WTC11 (cell line): ENCODE measurements around the gene CNKSR3. TPM values are rescaled to one million over a fixed set of nuclear protein-coding genes. Genes with fewer than 3 reads are reported as not detected.

ENCODE experiments used
- ATAC-seq: fragments of 200-7000 bp; cut with Tn5 transposase; 2 replicates; pipeline ENCODE4 v1.10.0; 2021; ENCODE audit warnings: mild to moderate bottlenecking, moderate library complexity
- CTCF ChIA-PET: fragments of 300-600 bp; sonication (Branson Sonifier 250); formaldehyde crosslinking; loops from one replicate; lab custom pipeline; 2021; ENCODE audit warnings: antibody characterized with exemption; lab: Charles Lee
- POLR2A ChIA-PET: fragments of 350-600 bp; sonication (Branson Sonifier 250); formaldehyde crosslinking; loops from one replicate; lab custom pipeline; 2021; ENCODE audit warnings: antibody characterized with exemption; lab: Charles Lee
- DNase-seq: peaks from one replicate; pipeline ENCODE4 v3.0.0; 2021; ENCODE audit warnings: low spot score
- H3K27ac Mint-ChIP-seq: 2 replicates; pipeline ENCODE4 v1.8.0; 2021; ENCODE audit warnings: mixed read lengths
- H3K27me3 Mint-ChIP-seq: 2 replicates; pipeline ENCODE4 v1.8.0; 2021; ENCODE audit warnings: low read depth, mild to moderate bottlenecking, moderate library complexity, mixed read lengths
- H3K36me3 Mint-ChIP-seq: 2 replicates; pipeline ENCODE4 v1.8.0; 2021; ENCODE audit warnings: mixed read lengths
- H3K4me1 Mint-ChIP-seq: 2 replicates; pipeline ENCODE4 v1.8.0; 2022; ENCODE audit warnings: mixed read lengths
- H3K4me3 Mint-ChIP-seq: 2 replicates; pipeline ENCODE4 v1.8.0; 2021; ENCODE audit warnings: mild to moderate bottlenecking, moderate library complexity, mixed read lengths
- H3K9me3 Mint-ChIP-seq: 2 replicates; pipeline ENCODE4 v1.8.0; 2021; ENCODE audit warnings: mixed read lengths
- CBFB ChIP-seq: sonication (generic); formaldehyde crosslinking; IDR thresholded peaks from 2 replicates; pipeline ENCODE4 v1.8.1; 2022; ENCODE audit warnings: mild to moderate bottlenecking, low read depth, missing genetic modification reagents
- GABPB1 ChIP-seq: sonication (generic); formaldehyde crosslinking; IDR thresholded peaks from 2 replicates; pipeline ENCODE4 v1.8.1; 2023; ENCODE audit warnings: mild to moderate bottlenecking, missing genetic modification reagents
- NR3C1 ChIP-seq: sonication (generic); formaldehyde crosslinking; conservative IDR thresholded peaks from 2 replicates; pipeline ENCODE4 v1.8.1; 2023; ENCODE audit warnings: low read depth, mild to moderate bottlenecking, missing genetic modification reagents
- ZNF671 ChIP-seq: fragments of 250-450 bp; sonication (Bioruptor Pico); IDR thresholded peaks from 2 replicates; pipeline ENCODE4 v1.8.0; 2021; ENCODE audit warnings: mild to moderate bottlenecking
- total RNA-seq: library from RNA; stranded (reverse); gene quantifications from 3 replicates; pipeline ENCODE4 v1.2.3, GENCODE V29; 2021
- TF ChIP-seq, protein P1 (sequence below): sonication (generic); formaldehyde crosslinking; IDR thresholded peaks from 2 replicates; pipeline ENCODE4 v1.8.1; 2023; ENCODE audit warnings: mild to moderate bottlenecking, missing genetic modification reagents, borderline replicate concordance
- TF ChIP-seq, protein P2 (sequence below): sonication (generic); formaldehyde crosslinking; IDR thresholded peaks from 2 replicates; pipeline ENCODE4 v1.8.0; 2022; ENCODE audit warnings: missing genetic modification reagents
- TF ChIP-seq, protein P3 (sequence below): sonication (generic); formaldehyde crosslinking; conservative IDR thresholded peaks from 2 replicates; pipeline ENCODE4 v1.8.1; 2023; ENCODE audit warnings: mild to moderate bottlenecking, low read depth, missing genetic modification reagents, moderate library complexity
- TF ChIP-seq, protein P4 (sequence below): sonication (generic); formaldehyde crosslinking; IDR thresholded peaks from 2 replicates; pipeline ENCODE4 v1.8.1; 2022; ENCODE audit warnings: missing genetic modification reagents, borderline replicate concordance
- TF ChIP-seq, protein P5 (sequence below): sonication (generic); formaldehyde crosslinking; IDR thresholded peaks from 2 replicates; pipeline ENCODE4 v1.8.1; 2023; ENCODE audit warnings: mild to moderate bottlenecking, missing genetic modification reagents

The CNKSR3 gene
- total RNA-seq, 1 experiment from 2014 or later, result 5.7 TPM

DNA sequence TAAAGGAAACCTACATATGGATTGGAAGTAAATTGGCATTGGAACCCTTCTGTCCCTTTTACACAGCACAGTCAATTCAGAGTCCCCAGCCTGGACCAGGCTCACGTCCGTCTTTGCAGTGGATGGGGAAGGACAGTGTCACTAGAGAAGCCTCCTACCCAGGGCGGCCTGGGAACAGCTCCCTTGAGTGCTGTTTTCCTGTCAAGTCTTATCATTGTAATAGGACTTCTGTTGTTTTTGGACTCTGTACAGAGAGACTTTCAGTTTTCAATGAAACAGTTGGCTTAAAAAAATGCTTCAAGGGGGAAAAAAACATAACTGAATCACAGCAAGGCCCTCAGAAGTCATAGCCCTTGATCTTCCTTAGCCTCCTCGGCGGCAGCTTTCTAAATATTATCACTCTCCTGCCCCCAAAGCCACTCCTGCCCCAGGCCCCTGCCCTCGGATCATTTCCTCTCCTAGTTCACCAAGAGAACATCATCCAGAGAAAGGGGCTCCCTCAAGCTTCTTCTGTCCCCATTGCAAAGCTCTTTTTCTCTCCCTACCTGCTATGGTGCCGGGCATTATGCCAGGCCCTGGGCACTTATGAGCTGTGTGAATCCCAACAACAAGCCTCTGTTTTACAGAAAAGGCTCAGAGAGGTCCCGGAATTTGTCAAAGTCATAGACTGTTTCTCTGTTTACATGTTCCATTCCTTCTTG lies 37.8 kb upstream of the CNKSR3 start (continued):
- TF ChIP-seq, protein P1, sequence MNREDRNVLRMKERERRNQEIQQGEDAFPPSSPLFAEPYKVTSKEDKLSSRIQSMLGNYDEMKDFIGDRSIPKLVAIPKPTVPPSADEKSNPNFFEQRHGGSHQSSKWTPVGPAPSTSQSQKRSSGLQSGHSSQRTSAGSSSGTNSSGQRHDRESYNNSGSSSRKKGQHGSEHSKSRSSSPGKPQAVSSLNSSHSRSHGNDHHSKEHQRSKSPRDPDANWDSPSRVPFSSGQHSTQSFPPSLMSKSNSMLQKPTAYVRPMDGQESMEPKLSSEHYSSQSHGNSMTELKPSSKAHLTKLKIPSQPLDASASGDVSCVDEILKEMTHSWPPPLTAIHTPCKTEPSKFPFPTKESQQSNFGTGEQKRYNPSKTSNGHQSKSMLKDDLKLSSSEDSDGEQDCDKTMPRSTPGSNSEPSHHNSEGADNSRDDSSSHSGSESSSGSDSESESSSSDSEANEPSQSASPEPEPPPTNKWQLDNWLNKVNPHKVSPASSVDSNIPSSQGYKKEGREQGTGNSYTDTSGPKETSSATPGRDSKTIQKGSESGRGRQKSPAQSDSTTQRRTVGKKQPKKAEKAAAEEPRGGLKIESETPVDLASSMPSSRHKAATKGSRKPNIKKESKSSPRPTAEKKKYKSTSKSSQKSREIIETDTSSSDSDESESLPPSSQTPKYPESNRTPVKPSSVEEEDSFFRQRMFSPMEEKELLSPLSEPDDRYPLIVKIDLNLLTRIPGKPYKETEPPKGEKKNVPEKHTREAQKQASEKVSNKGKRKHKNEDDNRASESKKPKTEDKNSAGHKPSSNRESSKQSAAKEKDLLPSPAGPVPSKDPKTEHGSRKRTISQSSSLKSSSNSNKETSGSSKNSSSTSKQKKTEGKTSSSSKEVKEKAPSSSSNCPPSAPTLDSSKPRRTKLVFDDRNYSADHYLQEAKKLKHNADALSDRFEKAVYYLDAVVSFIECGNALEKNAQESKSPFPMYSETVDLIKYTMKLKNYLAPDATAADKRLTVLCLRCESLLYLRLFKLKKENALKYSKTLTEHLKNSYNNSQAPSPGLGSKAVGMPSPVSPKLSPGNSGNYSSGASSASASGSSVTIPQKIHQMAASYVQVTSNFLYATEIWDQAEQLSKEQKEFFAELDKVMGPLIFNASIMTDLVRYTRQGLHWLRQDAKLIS, result no peak
- TF ChIP-seq CBFB (CRISPR knock-in tag), result no peak
- TF ChIP-seq ZNF671 (CRISPR knock-in tag), result no peak
- TF ChIP-seq GABPB1 (CRISPR knock-in tag), result no peak
- TF ChIP-seq, all 79 proteins: peak for 0

DNA sequence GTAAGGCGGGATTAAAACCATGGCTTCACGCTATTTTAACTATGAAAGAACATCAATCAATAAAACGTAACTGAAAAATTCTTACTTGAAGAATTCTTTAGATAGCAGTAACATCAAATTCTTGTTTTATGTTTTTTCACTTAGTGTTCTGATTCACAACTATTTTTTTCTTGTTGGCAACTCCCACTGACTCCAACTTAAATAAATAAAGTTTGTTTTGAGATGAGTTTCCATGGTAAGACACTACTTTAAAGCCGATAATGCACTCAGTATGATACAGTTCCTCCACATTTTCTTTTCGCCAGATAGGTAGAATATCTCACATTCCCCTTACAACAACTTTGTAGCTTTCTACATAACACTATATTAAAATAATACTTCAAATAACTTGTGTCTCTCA lies 33.1 kb upstream of the CNKSR3 start:
- ChIA-PET POLR2A (no interaction called here), CTCF (interaction anchor here (1.3 to 1.5 kb wide), 2 partner anchors 31 to 43 kb away, joined by 4 to 17 read pairs; no protein-coding TSS in a partner anchor)
- TF ChIP-seq, protein P2, sequence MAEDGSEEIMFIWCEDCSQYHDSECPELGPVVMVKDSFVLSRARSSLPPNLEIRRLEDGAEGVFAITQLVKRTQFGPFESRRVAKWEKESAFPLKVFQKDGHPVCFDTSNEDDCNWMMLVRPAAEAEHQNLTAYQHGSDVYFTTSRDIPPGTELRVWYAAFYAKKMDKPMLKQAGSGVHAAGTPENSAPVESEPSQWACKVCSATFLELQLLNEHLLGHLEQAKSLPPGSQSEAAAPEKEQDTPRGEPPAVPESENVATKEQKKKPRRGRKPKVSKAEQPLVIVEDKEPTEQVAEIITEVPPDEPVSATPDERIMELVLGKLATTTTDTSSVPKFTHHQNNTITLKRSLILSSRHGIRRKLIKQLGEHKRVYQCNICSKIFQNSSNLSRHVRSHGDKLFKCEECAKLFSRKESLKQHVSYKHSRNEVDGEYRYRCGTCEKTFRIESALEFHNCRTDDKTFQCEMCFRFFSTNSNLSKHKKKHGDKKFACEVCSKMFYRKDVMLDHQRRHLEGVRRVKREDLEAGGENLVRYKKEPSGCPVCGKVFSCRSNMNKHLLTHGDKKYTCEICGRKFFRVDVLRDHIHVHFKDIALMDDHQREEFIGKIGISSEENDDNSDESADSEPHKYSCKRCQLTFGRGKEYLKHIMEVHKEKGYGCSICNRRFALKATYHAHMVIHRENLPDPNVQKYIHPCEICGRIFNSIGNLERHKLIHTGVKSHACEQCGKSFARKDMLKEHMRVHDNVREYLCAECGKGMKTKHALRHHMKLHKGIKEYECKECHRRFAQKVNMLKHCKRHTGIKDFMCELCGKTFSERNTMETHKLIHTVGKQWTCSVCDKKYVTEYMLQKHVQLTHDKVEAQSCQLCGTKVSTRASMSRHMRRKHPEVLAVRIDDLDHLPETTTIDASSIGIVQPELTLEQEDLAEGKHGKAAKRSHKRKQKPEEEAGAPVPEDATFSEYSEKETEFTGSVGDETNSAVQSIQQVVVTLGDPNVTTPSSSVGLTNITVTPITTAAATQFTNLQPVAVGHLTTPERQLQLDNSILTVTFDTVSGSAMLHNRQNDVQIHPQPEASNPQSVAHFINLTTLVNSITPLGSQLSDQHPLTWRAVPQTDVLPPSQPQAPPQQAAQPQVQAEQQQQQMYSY (CRISPR knock-in tag), result no peak
- no peak for TF ChIP-seq NR3C1 (CRISPR knock-in tag)
- TF ChIP-seq, protein P3, sequence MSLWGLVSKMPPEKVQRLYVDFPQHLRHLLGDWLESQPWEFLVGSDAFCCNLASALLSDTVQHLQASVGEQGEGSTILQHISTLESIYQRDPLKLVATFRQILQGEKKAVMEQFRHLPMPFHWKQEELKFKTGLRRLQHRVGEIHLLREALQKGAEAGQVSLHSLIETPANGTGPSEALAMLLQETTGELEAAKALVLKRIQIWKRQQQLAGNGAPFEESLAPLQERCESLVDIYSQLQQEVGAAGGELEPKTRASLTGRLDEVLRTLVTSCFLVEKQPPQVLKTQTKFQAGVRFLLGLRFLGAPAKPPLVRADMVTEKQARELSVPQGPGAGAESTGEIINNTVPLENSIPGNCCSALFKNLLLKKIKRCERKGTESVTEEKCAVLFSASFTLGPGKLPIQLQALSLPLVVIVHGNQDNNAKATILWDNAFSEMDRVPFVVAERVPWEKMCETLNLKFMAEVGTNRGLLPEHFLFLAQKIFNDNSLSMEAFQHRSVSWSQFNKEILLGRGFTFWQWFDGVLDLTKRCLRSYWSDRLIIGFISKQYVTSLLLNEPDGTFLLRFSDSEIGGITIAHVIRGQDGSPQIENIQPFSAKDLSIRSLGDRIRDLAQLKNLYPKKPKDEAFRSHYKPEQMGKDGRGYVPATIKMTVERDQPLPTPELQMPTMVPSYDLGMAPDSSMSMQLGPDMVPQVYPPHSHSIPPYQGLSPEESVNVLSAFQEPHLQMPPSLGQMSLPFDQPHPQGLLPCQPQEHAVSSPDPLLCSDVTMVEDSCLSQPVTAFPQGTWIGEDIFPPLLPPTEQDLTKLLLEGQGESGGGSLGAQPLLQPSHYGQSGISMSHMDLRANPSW (CRISPR knock-in tag), result no peak
- TF ChIP-seq, protein P4, sequence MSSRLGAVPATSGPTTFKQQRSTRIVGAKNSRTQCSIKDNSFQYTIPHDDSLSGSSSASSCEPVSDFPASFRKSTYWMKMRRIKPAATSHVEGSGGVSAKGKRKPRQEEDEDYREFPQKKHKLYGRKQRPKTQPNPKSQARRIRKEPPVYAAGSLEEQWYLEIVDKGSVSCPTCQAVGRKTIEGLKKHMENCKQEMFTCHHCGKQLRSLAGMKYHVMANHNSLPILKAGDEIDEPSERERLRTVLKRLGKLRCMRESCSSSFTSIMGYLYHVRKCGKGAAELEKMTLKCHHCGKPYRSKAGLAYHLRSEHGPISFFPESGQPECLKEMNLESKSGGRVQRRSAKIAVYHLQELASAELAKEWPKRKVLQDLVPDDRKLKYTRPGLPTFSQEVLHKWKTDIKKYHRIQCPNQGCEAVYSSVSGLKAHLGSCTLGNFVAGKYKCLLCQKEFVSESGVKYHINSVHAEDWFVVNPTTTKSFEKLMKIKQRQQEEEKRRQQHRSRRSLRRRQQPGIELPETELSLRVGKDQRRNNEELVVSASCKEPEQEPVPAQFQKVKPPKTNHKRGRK, result no peak
- TF ChIP-seq, protein P5, sequence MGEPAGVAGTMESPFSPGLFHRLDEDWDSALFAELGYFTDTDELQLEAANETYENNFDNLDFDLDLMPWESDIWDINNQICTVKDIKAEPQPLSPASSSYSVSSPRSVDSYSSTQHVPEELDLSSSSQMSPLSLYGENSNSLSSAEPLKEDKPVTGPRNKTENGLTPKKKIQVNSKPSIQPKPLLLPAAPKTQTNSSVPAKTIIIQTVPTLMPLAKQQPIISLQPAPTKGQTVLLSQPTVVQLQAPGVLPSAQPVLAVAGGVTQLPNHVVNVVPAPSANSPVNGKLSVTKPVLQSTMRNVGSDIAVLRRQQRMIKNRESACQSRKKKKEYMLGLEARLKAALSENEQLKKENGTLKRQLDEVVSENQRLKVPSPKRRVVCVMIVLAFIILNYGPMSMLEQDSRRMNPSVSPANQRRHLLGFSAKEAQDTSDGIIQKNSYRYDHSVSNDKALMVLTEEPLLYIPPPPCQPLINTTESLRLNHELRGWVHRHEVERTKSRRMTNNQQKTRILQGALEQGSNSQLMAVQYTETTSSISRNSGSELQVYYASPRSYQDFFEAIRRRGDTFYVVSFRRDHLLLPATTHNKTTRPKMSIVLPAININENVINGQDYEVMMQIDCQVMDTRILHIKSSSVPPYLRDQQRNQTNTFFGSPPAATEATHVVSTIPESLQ (CRISPR knock-in tag), result no peak
- Mint-ChIP-seq H3K4me3 (no peak overlapping the region), H3K27ac (no peak overlapping the region), H3K36me3 (peaks cover 2% of the 10 kb centered on the region; the same call in 1 of the 2 replicates), H3K27me3 (peaks cover 73% of the 10 kb centered on the region), H3K9me3 (peaks cover 5% of the 10 kb centered on the region), H3K4me1 (peaks cover 36% of the 10 kb centered on the region)
- no peak for ATAC-seq
- no peak for DNase-seq
